NCI-H345 (cell line): ENCODE data around the gene MAFB.

Experiments used
- DNase-seq: peaks from one replicate; lab custom pipeline; 2025; lab: John Stamatoyannopoulos, UW

Gene MAFB

GRCh38 chr20:40682104-40682981, 6.7 kb downstream of the MAFB start:
- no peak for DNase-seq

GRCh38 chr20:40681684-40682083, 7.4 kb downstream of the MAFB start:
- no peak for DNase-seq

GRCh38 chr20:40681165-40681564, 7.9 kb downstream of the MAFB start:
- DNase-seq: no peak

GRCh38 chr20:40680161-40680959, 8.7 kb downstream of the MAFB start:
- DNase-seq: no peak

GRCh38 chr20:40679184-40679583, 9.9 kb downstream of the MAFB start:
- DNase-seq: no peak

GRCh38 chr20:40678286-40678875, 10.7 kb downstream of the MAFB start:
- DNase-seq: no peak

GRCh38 chr20:40677343-40677924, 11.6 kb downstream of the MAFB start:
- DNase-seq: no peak

- DNase-seq: no peak
These were observed 12.4 kb downstream of the MAFB start for GRCh38 chr20:40676491-40677269.

- DNase-seq: no peak
These were observed 13.3 kb downstream of the MAFB start for GRCh38 chr20:40675599-40676221.

- no peak for DNase-seq
These were observed 15.6 kb downstream of the MAFB start for GRCh38 chr20:40673442-40673841.

- DNase-seq: no peak
These were observed 16.9 kb downstream of the MAFB start for GRCh38 chr20:40672095-40672494.

GRCh38 chr20:40670253-40670652, 18.8 kb downstream of the MAFB start:
- DNase-seq: no peak

- DNase-seq: no peak
These were observed 19.3 kb downstream of the MAFB start for GRCh38 chr20:40669692-40670091.

GRCh38 chr20:40668449-40669228, 20.4 kb downstream of the MAFB start:
- no peak for DNase-seq

- DNase-seq: no peak
These were observed 21.5 kb downstream of the MAFB start for GRCh38 chr20:40667503-40667902.

- no peak for DNase-seq
These were observed 22.7 kb downstream of the MAFB start for GRCh38 chr20:40666336-40666735.

- no peak for DNase-seq
These were observed 24.1 kb downstream of the MAFB start for GRCh38 chr20:40664891-40665290.

GRCh38 chr20:40663991-40664880, 24.8 kb downstream of the MAFB start:
- DNase-seq: no peak

- no peak for DNase-seq
These were observed 25.7 kb downstream of the MAFB start for GRCh38 chr20:40663304-40663790.
